GM19395 (cell line): Measurements from ENCODE around the gene NBAS.
"Not testable (repeated sequence)": the region's sequence is repeated elsewhere in the genome, so short reads cannot be mapped to it uniquely, and the experiment has no call there.

Experiments used
- ATAC-seq: cut with Tn5 transposase; IDR thresholded peaks from one replicate; pipeline ENCODE4 v1.9.1; 2021; ENCODE audit warnings: mild to moderate bottlenecking, moderate library complexity; ENCODE audit not compliant: unreplicated experiment

The NBAS gene

DNA sequence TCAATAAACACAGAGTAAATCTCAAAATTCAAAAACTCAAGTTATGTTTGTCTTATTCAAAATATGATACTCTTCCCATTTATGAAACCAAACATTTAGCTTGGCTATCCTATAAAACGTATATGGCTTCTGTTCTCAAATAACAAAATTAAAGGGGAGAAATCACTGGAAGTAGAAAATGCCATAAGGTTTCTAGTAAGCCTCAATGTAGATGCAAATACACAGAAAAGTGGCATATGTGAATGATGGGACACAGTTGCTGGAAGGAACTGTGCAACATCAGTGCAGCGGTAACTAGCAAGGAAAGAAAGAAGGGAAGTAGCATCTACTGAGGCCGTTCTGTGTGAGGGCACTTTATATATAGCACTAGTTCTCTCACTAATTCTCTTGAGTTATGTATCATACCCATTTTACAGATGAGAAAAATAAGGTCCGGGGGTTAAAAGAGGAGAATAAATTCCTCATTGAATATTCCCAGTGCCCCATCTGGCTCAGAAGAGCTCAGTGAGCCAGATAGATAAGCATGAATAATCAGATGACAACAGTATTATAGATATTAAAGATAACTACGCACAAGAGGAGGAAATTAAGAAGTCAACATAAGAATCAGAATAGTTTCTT lies 27.2 kb downstream of the NBAS start:
- ATAC-seq, result no peak

DNA sequence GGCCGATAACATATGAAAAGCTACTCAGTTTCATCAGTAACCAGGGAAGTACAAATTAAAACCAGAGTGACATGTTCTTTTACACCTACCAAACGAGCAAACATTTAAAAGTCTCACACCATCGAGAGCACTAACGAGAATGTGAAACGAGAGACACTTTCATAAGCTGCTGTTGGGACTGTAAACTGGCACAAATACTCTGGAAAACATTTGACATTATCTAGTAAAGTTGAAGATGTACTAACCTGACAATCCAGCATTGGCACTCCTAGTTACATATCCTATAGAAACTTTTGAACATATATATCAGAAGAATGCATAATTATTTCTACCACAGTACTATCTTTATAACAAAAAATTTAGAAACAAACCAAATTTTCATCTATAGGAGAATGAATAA lies 28.1 kb downstream of the NBAS start:
- no peak for ATAC-seq

DNA sequence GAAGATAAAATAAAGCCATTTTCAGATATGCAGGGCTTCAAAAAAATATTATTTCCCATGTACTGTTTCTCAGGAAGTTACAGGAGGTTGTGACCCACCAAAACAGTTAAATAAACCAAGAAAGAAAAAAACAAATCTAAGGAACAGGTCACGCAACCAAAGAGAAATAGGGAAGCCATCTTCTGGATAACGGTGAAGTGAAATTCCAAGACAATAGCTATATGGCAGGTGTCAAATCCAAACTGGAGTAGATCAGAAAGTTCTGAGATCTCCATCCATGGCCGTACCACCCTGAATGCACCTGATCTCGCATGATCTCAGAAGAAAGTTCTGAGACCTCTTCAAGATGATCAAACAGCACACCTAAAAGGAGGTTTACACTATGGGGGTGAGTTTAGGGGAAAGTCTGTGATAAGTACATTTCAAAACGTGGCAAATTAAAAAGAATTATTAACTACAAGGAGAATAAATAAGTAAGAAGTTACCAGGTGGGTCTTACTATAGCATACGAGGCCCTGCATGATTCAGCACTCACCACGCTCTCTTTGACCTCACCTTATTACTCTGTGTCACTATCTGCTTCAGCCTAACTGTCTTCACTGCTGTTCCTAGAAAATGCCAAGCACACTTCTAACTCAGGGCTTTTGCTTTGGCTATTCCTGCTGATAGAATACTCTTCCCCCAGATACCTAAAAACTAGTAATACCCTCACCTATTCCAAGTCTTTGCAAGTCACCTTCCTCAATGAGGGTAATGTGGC lies 29.9 kb downstream of the NBAS start:
- no peak for ATAC-seq

DNA sequence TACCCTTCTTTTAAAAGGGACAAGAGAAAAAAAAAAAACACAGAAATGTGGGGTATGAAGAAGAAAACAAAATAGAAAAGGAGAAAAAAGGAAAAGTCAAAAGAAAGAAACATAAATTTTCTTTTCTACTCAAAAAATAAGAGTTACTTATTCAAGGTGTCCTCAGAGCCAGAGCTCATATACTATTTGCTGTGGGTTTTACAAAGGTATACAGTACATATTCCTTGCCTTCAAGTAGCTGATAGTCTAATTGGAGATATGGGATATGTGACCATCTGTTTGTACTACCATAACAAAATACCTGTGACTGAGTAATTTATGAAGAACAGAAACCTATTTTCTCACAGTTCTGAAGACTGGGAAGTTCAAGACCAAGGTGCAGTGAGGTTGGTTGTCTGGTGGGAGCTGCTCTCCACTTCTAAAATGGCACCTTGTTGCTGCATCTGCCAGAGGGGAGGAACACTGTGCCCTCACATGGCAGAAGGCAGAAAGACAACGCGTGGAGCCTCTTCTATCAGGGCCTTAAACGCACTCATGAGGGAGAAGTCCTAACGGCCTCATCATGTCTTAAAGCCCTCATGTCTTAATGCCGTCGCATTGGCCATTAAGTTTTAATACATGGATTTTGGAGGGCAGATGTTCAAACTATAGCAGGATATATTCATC lies 33.9 kb downstream of the NBAS start:
- ATAC-seq, result no peak

DNA sequence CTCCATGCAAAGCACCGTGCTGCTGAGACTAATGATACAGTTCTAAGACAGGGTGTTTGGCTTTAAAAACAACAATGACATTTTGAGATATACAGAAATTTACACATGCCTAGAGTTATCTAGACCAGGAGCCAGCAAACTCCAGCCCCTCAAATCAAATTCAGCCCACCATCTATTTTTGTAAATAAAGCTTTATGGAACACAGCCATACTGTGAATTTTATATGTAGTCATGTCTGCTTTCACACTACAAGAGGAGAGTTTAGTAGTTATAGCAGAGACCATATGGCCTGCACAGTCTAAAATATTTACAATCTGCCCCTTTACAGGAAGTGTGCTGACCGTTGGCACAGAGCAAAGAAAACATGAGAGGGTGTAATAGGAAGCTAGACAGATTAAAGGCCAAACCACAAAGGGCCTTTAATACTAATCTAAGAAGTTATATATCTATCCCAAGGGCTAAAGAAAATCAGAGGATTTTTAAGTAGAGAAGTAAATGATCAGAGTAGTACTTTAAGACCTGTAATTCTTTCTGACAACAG lies 39.4 kb downstream of the NBAS start:
- ATAC-seq, result no peak

DNA sequence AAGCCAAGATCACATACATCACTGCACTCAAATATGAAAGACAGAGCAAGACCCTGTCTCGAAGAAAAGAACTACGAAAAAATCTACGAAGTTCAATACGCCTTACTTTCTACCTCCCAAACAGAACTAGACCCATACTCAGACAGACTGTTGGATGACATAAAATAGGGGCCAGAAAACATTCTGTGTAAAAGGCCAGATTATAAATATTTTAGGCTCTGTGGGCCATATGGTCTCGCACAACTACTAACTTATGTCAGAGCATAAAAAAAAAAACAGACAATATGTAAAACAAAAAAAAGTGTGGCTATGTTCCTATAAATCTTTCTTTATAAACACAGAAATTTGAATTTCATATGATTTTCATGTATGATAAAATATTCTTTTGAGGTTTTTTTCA lies 40.8 kb downstream of the NBAS start:
- ATAC-seq, result no peak

DNA sequence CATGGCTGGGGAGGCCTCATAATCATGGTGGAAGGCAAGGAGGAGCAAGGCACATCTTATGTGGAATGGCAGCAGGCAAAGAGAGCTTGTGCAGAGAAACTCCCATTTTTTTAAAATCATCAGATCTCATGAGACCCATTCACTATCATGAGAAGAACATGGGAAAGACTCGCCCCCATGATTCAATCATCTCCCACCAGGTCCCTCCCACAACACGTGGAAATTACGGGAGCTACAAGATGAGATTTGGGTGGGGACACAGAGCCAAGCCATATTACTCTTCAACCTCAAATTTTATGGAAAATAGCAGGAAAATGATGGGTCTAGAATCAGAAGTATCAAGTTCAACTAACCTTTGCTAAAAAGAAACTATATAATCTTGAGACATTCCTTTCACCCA lies 42.4 kb downstream of the NBAS start:
- not testable (repeated sequence) for ATAC-seq

DNA sequence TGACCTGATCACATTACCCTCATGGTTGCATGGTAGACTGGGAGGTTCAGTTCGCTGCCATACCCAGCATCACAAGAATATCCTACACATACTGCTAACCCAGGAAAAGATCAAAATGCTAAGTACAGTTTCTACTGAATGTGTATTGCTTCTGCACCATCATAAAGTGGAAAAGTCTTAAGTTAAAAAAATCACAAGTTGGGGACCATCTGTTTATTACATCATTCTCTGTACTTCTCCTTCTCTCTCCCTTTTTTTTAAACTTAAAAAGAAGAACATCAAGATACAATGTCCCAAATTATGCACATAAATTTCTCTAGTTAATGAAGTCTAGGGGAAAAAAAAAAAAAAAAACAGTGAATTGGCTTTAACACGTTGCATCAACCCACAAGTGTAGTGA lies 43.3 kb downstream of the NBAS start:
- no peak for ATAC-seq

DNA sequence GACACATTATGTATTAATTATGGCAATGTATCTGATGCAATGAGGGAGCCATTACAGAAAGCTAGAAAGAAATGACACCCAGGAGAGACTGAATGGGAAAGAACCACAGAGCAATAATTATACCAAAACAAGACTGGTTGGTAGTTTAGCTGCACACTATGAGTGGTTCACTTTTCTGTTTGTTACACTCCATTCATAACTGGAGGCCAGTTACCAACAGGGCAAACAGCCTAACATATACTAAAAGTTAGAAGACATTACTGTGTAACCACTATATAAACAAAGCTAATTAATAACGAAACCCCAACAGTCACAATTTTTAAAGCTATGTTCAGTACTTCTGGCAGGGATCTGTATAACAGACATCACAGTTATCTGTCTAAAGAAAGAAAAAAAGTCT lies 49.4 kb downstream of the NBAS start:
- ATAC-seq, result no peak

DNA sequence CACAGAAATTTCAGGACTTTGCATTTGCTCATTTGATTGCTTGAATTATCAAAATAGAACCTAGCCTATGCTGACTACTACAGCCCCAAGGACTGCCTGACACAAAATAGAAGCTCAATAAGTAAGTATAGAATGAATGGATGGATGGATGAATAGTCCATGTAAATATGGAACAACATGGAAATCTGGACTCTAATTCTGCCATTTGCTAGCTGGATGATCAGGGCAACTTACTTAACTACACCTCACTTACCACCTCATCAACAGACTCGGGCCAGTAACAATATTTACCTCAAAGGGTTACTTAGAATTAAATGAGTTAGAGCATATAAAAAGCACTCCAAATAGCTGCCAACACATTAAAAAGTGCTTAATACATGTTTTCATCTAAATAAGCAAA lies 50.6 kb downstream of the NBAS start:
- ATAC-seq, result no peak

DNA sequence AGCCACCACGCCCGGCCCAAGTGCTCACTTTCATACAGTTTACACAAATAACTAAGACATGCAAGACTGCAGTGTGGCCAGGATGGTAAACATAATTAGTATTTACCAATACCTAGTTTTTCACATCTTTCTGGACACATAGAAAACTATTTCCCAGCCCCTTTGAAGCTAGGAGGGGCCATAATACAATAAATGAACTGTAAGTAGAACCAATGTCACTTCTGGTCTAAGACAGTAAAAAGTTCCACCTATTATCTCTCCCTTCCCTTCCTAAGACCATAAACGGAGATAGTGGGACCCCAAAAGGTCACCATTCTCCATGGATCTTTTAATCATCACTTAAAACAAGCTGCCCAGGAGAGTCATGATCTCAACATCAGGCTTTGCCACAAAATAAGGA lies 51.0 kb downstream of the NBAS start:
- no peak for ATAC-seq

DNA sequence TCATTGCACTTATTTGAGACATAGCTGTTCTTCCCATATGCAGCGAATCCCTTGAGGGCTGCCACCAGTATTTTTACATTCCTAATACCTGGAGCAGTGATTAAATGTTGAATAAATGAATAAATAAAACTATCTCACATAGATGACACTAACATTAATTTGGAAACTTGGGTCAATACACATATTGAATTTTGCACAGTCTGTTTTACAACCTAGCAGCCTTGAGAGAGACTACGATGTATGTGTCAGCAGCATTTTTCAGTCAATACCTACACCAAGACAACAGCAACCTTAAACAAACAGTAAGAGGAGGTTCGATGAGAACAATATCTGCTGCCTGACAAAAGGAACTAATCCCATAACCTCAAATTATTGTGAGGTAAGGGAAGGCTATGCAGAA lies 53.4 kb downstream of the NBAS start:
- ATAC-seq, result no peak

DNA sequence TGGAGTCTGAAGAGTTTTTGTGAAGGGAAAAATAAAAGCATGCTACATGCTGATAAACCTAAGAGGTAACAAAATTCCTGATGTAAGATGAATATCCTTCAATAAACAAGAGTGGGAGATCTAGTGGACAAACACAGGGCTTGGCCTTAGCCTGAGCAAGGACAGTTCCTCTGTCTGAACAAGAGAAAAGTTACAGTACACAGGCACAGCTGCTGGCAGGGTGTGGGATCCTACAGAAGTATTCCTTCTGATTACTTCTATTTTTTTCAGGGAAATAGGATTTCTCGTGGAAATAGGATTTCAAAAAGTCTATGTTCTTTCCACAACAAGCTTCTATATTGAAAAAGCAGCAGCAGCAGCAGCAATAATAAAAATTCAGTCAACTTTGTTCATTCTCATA lies 54.1 kb downstream of the NBAS start:
- no peak for ATAC-seq

DNA sequence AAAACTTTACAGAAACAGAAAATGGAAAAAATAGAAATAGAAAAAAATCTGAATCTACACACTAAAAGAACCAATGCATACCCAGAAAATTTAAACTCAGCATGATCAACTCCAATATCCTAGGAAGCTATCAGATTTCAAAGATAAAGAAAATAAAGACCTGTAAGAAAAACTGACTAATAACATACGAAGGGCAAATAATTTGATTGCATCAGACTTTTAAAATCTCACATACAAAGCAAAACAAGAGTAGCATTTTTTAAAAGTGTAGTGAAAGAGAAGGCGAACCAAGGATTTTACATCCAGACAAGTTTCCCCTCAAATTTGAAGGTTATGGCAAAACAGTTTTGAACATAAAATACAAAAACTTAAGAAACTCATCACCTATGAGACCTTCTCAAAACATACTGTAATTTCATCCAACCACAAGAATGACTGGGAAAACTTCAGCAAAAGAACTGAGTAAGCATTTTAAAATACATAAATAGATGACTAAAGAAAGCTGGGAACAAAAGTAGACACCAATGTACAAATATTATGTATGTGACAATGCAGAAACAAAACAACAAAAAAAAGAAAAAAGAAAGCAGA lies 54.8 kb downstream of the NBAS start:
- ATAC-seq, result no peak

DNA sequence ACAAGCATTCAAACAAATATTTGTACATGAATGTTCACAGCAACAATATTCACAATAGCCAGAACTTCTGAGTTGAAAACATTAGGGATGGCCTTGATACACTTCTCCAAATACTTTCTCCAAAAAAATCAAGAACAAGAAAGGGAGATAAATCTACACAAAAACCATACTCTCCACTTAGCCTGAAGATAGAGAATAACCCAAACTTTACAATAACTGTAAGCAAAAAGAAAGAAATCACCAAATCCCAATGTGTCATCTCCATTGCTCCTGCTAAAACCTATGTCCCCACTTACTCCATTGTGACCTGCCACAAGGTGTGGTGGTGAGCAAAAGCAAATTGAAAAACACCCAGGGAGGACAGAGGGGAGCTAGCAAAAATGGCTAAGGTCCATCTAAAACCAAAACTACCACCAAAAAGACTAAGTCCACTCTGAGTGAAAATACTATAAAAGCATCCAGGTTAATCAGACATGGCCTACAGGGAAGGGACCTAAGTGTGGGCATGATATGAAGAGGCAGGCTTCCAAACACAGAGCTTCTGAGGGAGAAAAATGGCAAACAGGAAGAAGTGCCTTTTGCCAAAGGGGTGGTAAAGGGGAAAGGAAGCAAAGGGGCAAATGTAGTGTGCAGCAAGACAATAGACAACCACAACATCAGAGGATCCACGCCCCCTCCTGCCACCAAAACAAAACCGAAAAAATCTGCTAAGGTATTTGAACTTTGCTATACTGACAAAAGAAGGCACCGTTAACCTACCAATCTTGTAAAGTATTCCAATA lies 56.1 kb downstream of the NBAS start:
- no peak for ATAC-seq

DNA sequence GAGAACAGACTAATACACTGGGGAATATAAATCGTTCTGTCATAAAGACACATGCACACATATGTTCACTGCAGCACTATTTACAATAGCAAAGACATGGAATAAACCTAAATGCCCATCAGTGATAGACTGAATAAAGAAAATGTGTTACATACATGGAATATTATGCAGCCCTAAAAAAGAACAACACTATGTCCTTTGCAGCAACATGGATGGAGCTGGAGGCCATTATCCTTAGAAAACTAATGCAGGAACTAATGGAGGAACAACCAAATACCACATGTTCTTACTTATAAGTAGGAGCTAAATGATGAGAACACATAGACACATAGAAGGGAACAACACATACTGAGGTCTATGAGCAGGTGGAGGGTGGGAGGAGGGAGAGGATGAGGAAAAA lies 61.9 kb downstream of the NBAS start:
- ATAC-seq, result not testable (repeated sequence)

DNA sequence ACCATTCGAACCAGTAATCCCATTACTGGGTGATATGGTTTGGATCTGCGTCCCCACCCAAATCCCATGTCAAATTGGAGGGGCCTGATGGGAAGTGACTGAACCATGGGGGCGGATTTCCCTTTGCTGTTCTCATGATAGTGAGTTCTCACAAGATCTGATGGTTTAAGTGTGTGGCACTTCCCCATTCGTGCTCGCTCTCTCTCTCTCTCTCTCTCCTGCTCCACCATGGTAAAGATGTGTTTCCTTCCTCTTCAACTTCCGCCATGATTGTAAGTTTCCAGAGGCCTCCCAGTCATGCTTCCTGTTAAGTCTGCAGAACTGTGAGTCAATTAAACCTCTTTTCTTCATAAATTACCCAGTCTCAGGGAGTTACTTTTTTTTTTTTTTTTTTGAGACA lies 62.6 kb downstream of the NBAS start:
- no peak for ATAC-seq

DNA sequence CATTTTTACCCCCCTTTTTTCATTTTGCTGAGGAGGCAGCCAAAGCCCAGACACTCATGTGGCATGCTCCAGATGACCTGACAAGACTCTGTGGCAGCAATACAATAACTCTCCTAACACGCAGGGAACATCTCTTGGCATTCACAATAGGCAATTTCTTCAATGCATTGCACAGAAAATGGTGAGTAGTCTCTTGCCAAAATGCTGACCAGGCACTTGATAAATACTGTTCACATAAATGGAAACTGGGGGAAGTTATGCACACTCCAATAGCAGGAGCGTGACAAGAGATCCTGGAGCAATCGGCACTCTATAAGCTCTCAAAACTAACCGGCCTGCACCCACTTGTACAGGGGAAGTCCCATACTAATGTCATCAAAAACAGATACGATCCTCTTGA lies 66.3 kb downstream of the NBAS start:
- ATAC-seq, result no peak

DNA sequence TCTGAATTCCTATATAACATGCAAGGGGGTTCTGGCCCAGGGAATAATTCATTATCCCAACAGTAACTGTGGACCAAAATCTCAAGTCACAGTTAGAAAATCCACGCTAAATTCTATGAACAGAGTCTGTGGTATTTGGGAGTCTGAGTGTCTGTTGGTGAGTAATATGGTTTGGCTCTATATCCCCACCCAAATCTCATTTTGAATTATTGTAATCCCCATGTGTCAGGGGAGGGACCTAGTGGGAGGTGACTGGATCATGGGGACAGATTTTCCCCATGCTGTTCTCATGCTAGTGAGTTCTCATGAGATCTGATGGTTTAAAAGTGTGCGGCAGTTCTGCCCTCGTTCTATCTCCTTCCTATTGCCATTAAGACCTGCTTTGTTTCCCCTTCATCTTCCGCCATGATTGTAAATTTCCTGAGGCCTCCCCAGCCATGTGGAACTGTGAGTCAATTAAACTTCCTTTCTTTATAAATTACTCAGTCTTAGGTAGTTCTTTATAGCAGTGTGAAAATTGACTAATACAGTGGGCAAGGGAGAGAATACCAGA lies 68.3 kb downstream of the NBAS start:
- ATAC-seq, result no peak

DNA sequence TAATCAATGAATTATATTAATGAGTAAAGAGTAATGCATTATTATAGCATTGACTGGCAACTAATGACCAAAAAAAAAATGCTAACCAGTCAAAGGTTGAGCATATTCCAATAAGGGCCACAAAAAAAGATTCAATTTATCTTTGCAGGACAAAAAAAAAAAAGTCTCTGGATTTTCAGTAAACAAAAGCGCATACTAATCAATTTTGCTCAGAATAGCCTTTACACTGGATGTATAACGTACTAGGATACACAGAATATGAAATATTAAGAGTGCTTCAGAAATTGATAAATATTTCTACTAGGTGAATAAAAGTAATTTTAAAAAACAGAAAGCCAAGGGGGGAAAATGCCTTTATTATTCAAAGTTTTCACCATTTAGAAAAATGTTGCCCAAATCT lies 74.4 kb downstream of the NBAS start:
- no peak for ATAC-seq

DNA sequence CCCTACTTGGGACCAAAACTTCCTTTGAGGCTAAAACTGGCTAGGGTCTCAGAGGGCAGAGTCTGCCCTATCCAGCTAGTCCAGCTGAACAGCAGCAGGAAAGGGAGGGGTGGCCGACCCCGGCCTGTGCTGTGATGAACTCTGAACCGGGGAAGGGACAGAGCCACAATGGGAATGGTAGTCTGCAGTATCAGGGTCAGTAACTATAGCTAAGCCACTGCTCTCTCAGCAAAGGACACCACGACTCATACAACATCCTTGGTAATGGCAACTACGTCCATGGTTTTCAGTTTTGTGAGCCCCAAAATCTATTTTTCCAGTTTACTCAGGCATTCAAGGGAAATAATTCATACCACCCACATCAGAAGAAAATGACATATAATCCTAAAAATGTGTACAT lies 75.2 kb downstream of the NBAS start:
- no peak for ATAC-seq
